Measurements from ENCODE around the gene SUPV3L1.
A peak's percentile ranks its signal among the peaks of the same experiment; 100 is the strongest.

Gene SUPV3L1

GRCh38 chr10:69239816-69240434, 59.9 kb downstream of the SUPV3L1 start:
- no peak overlapping the region for H3K4me3 ChIP-seq (ENCODE audit: low read length)
- TF ChIP-seq, protein P1, sequence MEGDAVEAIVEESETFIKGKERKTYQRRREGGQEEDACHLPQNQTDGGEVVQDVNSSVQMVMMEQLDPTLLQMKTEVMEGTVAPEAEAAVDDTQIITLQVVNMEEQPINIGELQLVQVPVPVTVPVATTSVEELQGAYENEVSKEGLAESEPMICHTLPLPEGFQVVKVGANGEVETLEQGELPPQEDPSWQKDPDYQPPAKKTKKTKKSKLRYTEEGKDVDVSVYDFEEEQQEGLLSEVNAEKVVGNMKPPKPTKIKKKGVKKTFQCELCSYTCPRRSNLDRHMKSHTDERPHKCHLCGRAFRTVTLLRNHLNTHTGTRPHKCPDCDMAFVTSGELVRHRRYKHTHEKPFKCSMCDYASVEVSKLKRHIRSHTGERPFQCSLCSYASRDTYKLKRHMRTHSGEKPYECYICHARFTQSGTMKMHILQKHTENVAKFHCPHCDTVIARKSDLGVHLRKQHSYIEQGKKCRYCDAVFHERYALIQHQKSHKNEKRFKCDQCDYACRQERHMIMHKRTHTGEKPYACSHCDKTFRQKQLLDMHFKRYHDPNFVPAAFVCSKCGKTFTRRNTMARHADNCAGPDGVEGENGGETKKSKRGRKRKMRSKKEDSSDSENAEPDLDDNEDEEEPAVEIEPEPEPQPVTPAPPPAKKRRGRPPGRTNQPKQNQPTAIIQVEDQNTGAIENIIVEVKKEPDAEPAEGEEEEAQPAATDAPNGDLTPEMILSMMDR (conservative IDR thresholded peaks at IDR 0.05; ENCODE audit: low read length), result no peak
- DNase-seq (ENCODE audit: low read depth), result peak; percentile 79

DNA sequence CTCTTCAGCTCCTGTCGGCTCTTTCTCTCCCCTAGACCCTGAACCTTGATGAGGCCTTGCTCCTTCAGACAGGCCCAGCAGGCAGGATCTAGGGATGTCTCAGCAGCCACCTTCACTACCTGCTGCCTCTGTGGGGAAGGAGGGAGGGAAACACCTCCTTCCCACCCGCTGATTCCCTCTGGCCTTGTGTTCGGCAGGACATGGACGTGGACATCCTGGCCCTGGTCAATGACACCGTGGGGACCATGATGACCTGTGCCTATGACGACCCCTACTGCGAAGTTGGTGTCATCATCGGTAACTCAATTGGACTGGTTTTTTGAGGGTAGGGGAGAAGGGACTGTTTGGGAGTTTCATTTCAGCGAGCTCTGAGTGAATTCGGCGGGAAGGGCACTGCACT, 60.4 kb downstream of the SUPV3L1 start:
- H3K4me3 ChIP-seq (ENCODE audit: low read length), result no peak overlapping the region
- TF ChIP-seq, protein P1 (conservative IDR thresholded peaks at IDR 0.05; ENCODE audit: low read length), result no peak
- DNase-seq (ENCODE audit: low read depth), result no peak

DNA sequence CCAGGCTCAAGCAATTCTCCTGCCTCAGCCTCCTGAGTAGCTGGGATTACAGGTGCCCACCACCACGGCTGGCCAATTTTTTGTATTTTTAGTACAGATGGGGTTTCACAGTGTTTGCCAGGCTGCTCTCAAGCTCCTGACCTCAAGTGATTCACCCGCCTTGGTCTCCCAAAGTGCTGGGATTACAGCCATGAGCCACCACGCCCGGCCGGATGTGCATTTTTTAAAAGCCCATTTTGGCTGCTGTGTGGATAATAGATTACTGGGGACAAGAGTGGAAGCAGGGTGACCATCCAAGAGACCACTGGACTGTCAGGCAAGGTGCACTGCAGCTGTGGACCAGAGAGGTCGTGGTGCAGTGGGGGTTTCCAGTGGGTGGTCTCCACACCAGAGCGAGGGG, 61.5 kb downstream of the SUPV3L1 start:
- TF ChIP-seq, protein P1 (conservative IDR thresholded peaks at IDR 0.05; ENCODE audit: low read length), result no peak
- DNase-seq (ENCODE audit: low read depth), result peak; percentile 69
- no peak overlapping the region for H3K4me3 ChIP-seq (ENCODE audit: low read length)

- no peak overlapping the region for H3K4me3 ChIP-seq (ENCODE audit: low read length)
- TF ChIP-seq, protein P1 (conservative IDR thresholded peaks at IDR 0.05; ENCODE audit: low read length), result no peak
- DNase-seq (ENCODE audit: low read depth), result no peak
Measured at GRCh38 chr10:69242040-69242851, 62.2 kb downstream of the SUPV3L1 start.

GRCh38 chr10:69242852-69243212, 62.8 kb downstream of the SUPV3L1 start:
- H3K4me3 ChIP-seq (ENCODE audit: low read length), result no peak overlapping the region
- no peak for DNase-seq (ENCODE audit: low read depth)
- TF ChIP-seq, protein P1 (conservative IDR thresholded peaks at IDR 0.05; ENCODE audit: low read length), result no peak

- DNase-seq (ENCODE audit: low read depth), result no peak
- TF ChIP-seq, protein P1 (conservative IDR thresholded peaks at IDR 0.05; ENCODE audit: low read length), result no peak
- H3K4me3 ChIP-seq (ENCODE audit: low read length), result no peak overlapping the region
Measured at GRCh38 chr10:69243817-69244216, 63.8 kb downstream of the SUPV3L1 start.

- H3K4me3 ChIP-seq (ENCODE audit: low read length), result no peak overlapping the region
- DNase-seq (ENCODE audit: low read depth), result no peak
- TF ChIP-seq, protein P1 (conservative IDR thresholded peaks at IDR 0.05; ENCODE audit: low read length), result no peak
Measured at GRCh38 chr10:69246036-69246435, 66.0 kb downstream of the SUPV3L1 start.

Measured in AG10803 (cell line).